ENCODE measurements around the gene RUNX2. TPM values are rescaled to one million over a fixed set of nuclear protein-coding genes. Genes with fewer than 3 reads are reported as not detected.

RUNX2 gene
- polyA plus RNA-seq, 1 of the 3 experiments (the other 2 are of a cell fraction) = 4.4 TPM

DNA sequence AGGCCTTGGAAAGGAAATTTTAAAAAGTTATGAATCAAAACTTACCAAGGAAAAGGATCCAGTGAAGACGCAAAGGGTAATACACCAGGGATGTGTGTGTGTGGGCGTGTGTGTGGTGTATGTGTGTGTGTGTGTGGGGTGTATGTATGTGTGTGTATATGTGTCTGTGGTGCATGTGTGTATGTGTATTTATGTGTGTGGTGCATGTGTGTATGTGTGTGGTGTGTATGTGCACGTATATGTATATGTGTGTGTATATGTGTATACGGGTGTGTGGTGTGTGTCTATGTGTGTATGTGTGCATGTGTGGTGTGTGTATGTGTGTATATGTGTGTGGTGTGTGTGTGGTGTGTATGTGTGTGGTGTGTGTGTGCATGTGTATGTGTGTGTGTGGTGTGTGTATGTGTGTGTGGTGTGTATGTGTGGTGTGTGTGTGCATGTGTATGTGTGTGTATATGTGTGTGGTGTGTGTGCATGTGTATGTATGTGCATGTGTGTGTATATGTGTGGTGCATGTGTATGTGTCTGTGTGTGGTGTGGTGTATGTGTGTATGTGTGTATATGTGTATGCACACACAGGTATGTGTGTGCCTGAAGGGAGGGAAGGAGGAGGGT is 225.7 kb downstream of the RUNX2 start:
- Histone ChIP-seq H3K4me2 (no peak overlapping the region), H4K20me1 (ENCODE audit: insufficient read depth) (no peaks in the 10 kb centered on the region), H3K36me3 (replicated peaks in 1 of 2; ENCODE audit: control insufficient read depth in 1 of 2, insufficient read depth in 2 of 2, low read length in 1 of 2) (no peaks in the 10 kb centered on the region), H3K79me2 (ENCODE audit: insufficient read depth) (no peaks in the 10 kb centered on the region), H3K9ac (no peak overlapping the region), H3K9me3 (no peaks in the 10 kb centered on the region), H3K4me3 (ENCODE audit: low read depth in 2 of 2, low read length in 1 of 2) (no peak overlapping the region), H3K4me1 (ENCODE audit: control insufficient read depth in 1 of 2, insufficient read depth in 2 of 2, low read depth in 1 of 2, low read length in 1 of 2) (peaks cover 0 to 14% of the 10 kb centered on the region in 2 experiments; a peak in 2 of 4 replicates), H3F3A (replicated peaks; ENCODE audit: insufficient read depth) (peaks cover 2% of the 10 kb centered on the region), H3K27ac (ENCODE audit: low read depth in 2 of 2, low read length in 1 of 2) (no peak overlapping the region), H2AFZ (ENCODE audit: low read depth) (no peak overlapping the region), H3K9me2 (no peaks in the 10 kb centered on the region), H3K27me3 (ENCODE audit: insufficient read depth) (no peaks in the 10 kb centered on the region)
- TF ChIP-seq, protein P1, sequence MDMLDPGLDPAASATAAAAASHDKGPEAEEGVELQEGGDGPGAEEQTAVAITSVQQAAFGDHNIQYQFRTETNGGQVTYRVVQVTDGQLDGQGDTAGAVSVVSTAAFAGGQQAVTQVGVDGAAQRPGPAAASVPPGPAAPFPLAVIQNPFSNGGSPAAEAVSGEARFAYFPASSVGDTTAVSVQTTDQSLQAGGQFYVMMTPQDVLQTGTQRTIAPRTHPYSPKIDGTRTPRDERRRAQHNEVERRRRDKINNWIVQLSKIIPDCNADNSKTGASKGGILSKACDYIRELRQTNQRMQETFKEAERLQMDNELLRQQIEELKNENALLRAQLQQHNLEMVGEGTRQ (IDR thresholded peaks at IDR 0.05; ENCODE audit: borderline replicate concordance, low read depth, low read length) = no peak
- no peak for TF ChIP-seq FOSL2 (IDR thresholded peaks at IDR 0.05; ENCODE audit: borderline replicate concordance, low read depth)
- no peak for TF ChIP-seq RFX5 (IDR thresholded peaks at IDR 0.05; ENCODE audit: low read length)
- no peak for TF ChIP-seq JUND (IDR thresholded peaks at IDR 0.05)
- TF ChIP-seq EZH2phosphoT487 (IDR thresholded peaks at IDR 0.05; ENCODE audit: borderline replicate concordance, low read depth) = no peak
- TF ChIP-seq SMC3 (IDR thresholded peaks at IDR 0.05; ENCODE audit: low read depth, low read length) = no peak
- TF ChIP-seq, protein P2, sequence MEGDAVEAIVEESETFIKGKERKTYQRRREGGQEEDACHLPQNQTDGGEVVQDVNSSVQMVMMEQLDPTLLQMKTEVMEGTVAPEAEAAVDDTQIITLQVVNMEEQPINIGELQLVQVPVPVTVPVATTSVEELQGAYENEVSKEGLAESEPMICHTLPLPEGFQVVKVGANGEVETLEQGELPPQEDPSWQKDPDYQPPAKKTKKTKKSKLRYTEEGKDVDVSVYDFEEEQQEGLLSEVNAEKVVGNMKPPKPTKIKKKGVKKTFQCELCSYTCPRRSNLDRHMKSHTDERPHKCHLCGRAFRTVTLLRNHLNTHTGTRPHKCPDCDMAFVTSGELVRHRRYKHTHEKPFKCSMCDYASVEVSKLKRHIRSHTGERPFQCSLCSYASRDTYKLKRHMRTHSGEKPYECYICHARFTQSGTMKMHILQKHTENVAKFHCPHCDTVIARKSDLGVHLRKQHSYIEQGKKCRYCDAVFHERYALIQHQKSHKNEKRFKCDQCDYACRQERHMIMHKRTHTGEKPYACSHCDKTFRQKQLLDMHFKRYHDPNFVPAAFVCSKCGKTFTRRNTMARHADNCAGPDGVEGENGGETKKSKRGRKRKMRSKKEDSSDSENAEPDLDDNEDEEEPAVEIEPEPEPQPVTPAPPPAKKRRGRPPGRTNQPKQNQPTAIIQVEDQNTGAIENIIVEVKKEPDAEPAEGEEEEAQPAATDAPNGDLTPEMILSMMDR (IDR thresholded peaks at IDR 0.05) = no peak
- no peak for TF ChIP-seq NRF1 (IDR thresholded peaks at IDR 0.05; ENCODE audit: low read depth, low read length)
- TF ChIP-seq NFIC (IDR thresholded peaks at IDR 0.05; ENCODE audit: borderline replicate concordance) = no peak
- no peak; the same call in 1 of the 2 replicates for TF ChIP-seq POLR2AphosphoS5 (IDR thresholded peaks at IDR 0.05; ENCODE audit: low read depth, low read length)
- TF ChIP-seq GATA2 (CRISPR knock-in tag; IDR thresholded peaks at IDR 0.05) = no peak
- no peak for TF ChIP-seq GABPA (IDR thresholded peaks at IDR 0.05; ENCODE audit: low read depth)
- no peak for TF ChIP-seq ELF1 (IDR thresholded peaks at IDR 0.05)
- no peak for TF ChIP-seq RCOR1 (IDR thresholded peaks at IDR 0.05; ENCODE audit: low read length)
- TF ChIP-seq, protein P3, sequence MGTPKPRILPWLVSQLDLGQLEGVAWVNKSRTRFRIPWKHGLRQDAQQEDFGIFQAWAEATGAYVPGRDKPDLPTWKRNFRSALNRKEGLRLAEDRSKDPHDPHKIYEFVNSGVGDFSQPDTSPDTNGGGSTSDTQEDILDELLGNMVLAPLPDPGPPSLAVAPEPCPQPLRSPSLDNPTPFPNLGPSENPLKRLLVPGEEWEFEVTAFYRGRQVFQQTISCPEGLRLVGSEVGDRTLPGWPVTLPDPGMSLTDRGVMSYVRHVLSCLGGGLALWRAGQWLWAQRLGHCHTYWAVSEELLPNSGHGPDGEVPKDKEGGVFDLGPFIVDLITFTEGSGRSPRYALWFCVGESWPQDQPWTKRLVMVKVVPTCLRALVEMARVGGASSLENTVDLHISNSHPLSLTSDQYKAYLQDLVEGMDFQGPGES (IDR thresholded peaks at IDR 0.05; ENCODE audit: low read depth, low read length) = no peak
- TF ChIP-seq CHD2 (IDR thresholded peaks at IDR 0.05; ENCODE audit: low read length, partially characterized antibody) = no peak
- TF ChIP-seq YY1 (IDR thresholded peaks at IDR 0.05; ENCODE audit: low read depth) = no peak
- no peak for TF ChIP-seq FOXJ3 (CRISPR knock-in tag; IDR thresholded peaks at IDR 0.05)
- POLR2A ChIA-PET = no interaction called here
- WGBS (ENCODE audit: low lambda C conversion rate) = 77% methylated on average over 4 of the region's 4 CpGs
- DNase-seq = no peak
- CTCF ChIA-PET = interaction anchor here (1.3 kb wide), 1 partner anchor 161 kb away, joined by 3 read pairs; no protein-coding TSS in a partner anchor
